Fibroblast of mammary gland (primary cell): Measurements from ENCODE around the gene IRX6.

Experiments used
- DNase-seq: peaks from one replicate; pipeline ENCODE4 v3.0.0-alpha.2; 2010; ENCODE audit warnings: low read depth
- H3K4me3 ChIP-seq: 2 replicates; pipeline ENCODE4 v1.5.1; 2011; ENCODE audit warnings: low read depth, mild to moderate bottlenecking, low read length, moderate library complexity; ENCODE audit not compliant: control insufficient read depth
- CTCF ChIP-seq: conservative IDR thresholded peaks from 2 replicates; pipeline ENCODE4 v1.5.1; 2011; ENCODE audit warnings: low read depth, low read length, inconsistent platforms; ENCODE audit not compliant: control insufficient read depth, insufficient read depth

The IRX6 gene

DNA sequence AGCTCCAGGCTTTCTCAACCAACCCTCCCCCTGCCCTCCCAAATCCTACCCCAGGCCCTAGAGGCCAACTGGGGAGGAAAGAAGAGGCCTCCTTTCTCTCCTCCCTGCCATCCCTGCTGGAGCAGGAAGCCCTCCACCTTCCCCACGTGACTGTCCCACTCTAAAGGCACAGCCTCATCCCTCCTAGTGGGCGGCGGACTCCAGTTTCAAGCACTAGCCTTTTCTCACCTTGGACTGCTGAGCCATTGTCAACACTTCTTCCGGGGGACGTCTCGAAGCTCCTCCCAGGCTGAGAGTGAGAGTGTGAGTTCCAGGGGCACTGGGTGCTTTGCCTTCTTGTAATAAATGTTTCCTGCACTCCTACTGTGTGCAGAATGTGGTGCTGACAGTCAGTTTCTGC, 21.4 kb upstream of the IRX6 start:
- DNase-seq = no peak
- no peak overlapping the region for H3K4me3 ChIP-seq
- TF ChIP-seq CTCF = no peak

GRCh38 chr16:55308973-55309372, 15.0 kb upstream of the IRX6 start:
- no peak for TF ChIP-seq CTCF
- no peak for DNase-seq
- no peak overlapping the region for H3K4me3 ChIP-seq

GRCh38 chr16:55322327-55322726, 1.7 kb upstream of the IRX6 start:
- no peak for DNase-seq
- no peak overlapping the region for H3K4me3 ChIP-seq
- TF ChIP-seq CTCF = no peak

DNA sequence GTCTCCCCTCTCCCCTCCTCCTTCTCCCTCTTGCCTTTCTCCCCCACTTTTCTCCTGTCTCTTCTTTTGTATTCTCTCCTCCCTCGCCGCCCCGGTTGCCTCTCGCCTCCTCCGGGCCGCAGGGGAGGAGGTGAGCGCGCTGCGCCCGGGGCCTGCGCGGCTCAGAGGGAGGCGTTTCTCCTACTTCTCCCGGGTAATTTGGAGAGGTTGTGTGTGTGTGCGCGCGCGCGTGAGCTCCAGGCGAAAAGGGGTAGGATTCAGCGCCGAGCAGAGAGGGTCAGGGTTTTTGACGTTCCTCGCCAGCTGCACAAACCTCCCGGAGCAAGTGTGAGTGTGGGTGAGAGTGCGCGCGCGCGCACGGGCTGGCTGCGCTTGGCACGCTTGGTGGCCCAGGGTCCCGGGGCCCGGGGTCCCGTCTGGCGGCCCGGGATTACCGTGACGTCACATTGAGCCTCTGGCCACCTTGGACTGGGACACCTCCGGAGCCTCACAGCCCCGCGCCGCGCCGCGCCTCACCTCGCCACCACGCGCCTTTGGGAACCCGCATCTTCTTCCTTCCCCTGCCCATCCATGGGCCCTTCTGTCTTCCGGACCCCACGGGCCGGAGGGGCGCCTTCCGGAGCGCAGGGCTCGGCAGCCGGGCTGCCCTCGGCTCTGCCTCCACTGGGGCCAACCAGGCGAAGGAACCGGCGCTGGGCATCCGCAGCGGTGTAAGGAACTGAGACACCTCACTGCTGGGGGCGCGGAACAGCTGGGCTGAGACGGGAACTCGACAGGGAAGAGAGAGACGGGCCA, 479 bp downstream of the IRX6 start:
- DNase-seq = peak; percentile 1
- no peak overlapping the region for H3K4me3 ChIP-seq

DNA sequence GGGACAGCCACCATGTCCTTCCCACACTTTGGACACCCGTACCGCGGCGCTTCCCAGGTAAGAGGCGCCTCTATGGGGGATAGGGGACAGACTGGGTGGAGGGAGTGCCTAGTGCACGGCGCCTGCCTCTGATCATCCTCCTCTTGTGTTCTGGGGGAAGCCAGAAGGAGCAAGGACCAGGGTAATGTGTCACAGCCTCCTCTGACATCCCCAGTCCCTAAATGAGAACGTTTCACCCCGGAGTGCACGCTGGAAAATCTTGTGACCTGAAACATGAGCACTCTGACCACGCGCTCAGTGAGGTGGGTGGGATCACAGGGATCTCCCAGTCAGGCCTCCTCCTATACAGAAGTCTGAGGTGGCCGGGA, 1.1 kb downstream of the IRX6 start:
- no peak for DNase-seq
- H3K4me3 ChIP-seq = no peak overlapping the region
- TF ChIP-seq CTCF = no peak

More for the DNA sequence above, 479 bp downstream of the IRX6 start:
- no peak for TF ChIP-seq CTCF

DNA sequence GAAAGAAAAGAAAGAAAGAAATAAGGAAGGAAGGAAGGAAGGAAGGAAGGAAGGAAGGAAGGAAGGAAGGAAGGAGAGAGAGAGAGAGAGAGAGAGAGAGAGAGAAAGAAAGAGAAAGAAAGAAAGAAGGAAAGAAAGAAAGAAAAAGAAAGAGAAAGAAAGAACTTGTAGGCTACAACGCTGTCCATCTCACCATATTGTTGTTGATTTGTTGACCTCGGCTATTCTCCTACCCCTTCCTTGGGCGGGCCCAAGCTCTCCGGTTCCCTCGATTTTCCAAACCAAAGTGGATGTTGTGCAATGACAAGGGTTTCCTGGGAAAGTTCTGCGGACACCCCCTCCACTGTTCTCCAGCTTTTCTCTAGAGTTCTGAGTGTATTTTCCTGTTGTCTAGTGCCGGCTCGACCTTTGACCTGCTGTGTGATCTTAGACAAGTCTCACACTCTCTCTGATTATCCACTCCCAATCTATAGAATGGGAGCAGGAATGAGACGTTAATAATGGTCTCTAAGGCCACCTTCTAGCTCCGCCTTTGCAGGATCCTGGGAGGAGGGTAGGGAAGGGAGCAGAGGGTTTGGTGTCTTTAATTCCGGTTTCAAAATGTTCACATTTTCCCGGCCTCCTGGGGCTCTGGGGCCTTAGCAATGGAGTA, 1.6 kb downstream of the IRX6 start:
- TF ChIP-seq CTCF = no peak
- H3K4me3 ChIP-seq = no peak overlapping the region
- no peak for DNase-seq
